DMS153 treated with DMSO at 0.1 percent for 48 hours (cell line): ENCODE results near the gene LTBP4.
"Not testable (repeated sequence)": the region's sequence is repeated elsewhere in the genome, so short reads cannot be mapped to it uniquely, and the experiment has no call there.

Source experiments
- DNase-seq: peaks from one replicate; lab custom pipeline; 2025; ENCODE audit not compliant: unreplicated experiment; lab: John Stamatoyannopoulos, UW

The LTBP4 gene

GRCh38 chr19:40611096-40611495 lies 9.9 kb downstream of the LTBP4 start:
- peak; percentile 67 for DNase-seq

- no peak for DNase-seq
These were observed 10.9 kb downstream of the LTBP4 start for GRCh38 chr19:40611900-40612698.

GRCh38 chr19:40612831-40613689 lies 11.9 kb downstream of the LTBP4 start:
- peak; percentile 59 for DNase-seq

GRCh38 chr19:40613690-40614621 lies 12.8 kb downstream of the LTBP4 start:
- DNase-seq: peak; percentile 78

DNA sequence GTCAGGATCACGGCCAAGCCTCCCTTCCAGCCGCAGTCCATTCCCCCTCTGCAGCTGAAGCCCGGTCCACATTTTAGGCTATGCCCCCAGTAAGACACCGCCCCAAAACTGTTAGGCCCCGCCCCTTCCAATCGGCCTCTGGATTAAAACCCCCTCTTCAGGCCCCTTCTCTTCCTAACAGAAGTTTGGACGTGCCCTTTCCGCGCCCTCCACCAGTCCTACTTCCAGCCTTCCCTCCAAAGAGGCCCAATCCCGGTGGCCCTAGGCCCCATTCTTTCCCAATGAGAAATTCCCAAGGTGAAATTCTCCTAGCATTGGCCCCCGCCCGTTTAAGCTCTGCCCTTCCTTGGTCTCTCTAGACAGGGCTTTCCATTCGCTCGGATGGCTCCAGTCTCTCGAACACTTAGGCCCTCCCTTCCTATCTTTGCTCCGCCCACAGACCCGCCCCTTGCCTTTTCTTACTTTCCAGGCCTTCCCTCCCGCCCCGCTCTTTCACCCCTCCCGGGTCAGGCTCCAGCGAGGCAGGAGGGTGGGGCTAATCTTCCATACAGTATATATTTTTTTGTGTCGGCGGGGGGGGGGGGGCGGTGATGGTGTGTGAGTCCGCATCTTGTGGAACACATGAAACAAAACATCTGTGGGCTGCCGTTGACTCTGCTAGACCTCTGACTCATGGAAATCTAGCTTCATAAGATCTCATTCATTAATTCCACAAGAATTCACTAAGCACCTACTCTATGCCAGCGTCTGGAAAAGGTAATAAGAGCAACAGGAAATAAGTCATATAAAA lies 13.6 kb downstream of the LTBP4 start:
- DNase-seq: peak; percentile 66

DNA sequence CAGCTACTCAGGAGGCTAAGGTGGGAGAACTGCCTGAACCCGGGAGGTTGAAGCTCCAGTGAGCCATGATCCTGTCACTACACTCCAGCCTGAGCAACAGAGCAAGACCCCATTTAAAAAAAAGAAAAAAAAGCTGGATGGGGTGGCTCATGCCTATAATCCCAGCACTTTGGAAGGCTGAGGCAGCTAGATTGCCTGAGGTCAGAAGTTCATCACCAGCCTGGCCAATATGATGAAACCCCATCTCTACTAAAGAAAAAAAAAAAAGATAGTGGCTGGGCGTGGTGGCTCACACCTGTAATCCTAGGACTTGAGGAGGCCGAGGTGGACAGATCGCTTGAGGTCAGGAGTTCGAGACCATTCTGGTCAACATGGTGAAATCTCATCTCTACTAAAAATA lies 15.0 kb downstream of the LTBP4 start:
- no peak for DNase-seq

DNA sequence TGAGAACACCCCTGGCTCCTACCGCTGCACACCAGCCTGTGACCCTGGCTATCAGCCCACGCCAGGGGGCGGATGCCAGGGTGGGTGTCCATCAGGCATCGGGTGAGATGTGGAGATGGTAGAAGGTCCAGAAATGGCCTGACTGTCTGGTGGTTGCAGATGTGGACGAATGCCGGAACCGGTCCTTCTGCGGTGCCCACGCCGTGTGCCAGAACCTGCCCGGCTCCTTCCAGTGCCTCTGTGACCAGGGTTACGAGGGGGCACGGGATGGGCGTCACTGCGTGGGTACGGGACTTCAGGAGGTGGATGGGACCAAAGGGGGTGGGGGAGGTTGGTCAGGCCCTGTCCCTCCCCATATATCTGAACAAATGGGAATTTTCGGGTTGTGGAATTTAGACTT lies 15.8 kb downstream of the LTBP4 start:
- no peak for DNase-seq

GRCh38 chr19:40617961-40618360 lies 16.8 kb downstream of the LTBP4 start:
- DNase-seq: no peak

DNA sequence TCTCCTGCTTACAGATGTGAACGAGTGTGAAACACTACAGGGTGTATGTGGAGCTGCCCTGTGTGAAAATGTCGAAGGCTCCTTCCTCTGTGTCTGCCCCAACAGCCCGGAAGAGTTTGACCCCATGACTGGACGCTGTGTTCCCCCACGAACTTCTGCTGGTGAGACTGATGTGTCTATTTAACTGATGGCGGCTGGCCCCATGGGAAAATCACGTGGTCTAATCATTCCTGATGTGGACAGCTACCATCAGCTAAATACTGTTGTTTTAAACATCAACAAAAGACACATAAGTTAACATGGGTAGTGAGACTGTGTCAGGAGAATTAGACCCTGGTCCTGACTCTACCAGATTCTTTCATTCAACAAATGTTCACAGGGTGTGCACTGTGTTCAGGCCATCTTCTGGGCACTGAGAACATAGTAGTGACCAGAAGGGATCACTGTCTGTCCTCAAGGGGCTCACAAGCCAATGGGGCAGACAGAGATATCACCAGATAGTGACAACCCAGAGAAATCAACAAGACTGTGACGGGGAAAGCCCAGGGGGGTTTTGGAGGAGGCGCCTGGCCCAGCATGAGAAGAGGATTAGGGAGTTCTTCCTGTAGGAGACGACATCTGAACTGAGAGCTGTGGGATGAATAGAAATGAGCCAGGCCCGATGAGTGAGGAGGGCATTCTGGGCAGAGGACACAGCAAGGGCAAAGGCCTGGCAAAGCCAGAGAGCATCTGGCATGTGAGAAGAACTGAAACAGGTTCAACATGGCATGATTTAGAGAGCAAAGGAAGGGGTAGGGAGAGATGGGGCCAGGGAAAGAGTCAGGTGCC lies 18.4 kb downstream of the LTBP4 start:
- DNase-seq: no peak

- no peak for DNase-seq
These were observed 19.0 kb downstream of the LTBP4 start for GRCh38 chr19:40620161-40620485.

- DNase-seq: no peak
These were observed 20.1 kb downstream of the LTBP4 start for GRCh38 chr19:40621283-40621682.

DNA sequence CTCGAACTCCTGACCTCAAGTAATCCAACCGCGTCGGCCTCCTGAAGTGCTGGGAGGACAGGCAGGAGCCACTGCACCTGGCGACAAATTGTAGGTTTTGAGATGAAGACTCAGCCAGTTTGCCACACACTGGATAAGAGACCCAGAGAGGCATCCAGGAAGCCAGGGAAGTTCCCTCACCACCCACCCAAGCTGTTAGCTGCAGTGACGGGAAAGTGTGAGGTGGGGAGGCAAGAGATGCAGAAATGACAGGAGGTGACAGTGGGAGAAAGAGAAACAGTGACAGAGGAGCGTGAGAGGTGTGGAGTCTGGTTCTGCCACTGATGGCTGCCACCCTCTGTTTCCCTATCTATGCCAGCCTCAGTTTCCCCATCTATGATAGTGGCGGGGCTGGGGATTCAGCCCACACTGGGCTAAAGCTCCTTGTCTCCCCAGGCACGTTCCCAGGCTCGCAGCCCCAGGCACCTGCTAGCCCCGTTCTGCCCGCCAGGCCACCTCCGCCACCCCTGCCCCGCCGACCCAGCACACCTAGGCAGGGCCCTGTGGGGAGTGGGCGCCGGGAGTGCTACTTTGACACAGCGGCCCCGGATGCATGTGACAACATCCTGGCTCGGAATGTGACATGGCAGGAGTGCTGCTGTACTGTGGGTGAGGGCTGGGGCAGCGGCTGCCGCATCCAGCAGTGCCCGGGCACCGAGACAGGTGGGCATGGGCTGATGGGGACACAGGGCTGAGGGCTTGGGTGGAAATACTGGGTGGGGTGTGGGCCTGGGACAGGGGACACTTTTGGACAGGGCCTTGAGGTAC lies 21.0 kb downstream of the LTBP4 start:
- DNase-seq: no peak

GRCh38 chr19:40622773-40623075 lies 21.6 kb downstream of the LTBP4 start:
- no peak for DNase-seq

DNA sequence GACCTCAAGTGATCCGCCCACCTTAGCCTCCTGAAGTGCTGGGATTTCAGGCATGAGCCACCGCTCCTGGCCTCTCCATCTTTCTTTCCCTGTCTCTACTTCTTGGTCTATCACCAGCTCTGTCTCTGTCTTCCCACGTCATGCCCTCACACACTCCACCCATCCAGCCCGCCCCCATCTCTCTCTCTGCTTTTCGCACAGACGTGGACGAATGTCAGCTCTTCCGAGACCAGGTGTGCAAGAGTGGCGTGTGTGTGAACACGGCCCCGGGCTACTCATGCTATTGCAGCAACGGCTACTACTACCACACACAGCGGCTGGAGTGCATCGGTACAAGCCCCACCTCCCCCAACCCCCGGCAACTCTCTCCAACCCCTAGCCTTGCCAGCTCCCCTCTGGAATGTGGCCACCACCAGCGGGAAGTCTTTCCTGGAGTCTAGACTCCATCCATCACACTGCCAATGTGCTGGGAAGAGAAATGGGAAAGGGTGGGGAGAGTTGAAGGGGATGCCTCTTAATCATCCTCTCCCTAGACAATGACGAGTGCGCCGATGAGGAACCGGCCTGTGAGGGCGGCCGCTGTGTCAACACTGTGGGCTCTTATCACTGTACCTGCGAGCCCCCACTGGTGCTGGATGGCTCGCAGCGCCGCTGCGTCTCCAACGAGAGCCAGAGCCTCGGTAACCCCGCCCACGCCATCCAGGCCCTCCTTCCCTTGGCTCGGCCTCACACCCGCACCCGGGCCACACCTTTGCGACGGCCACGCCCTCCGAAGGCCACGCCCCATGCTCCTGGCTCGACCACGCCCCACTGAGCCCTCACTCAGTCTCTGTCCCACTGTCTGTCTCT lies 22.5 kb downstream of the LTBP4 start:
- peak; percentile 91 for DNase-seq

GRCh38 chr19:40624369-40625153 lies 23.4 kb downstream of the LTBP4 start:
- not testable (repeated sequence) for DNase-seq

GRCh38 chr19:40625406-40626120 lies 24.4 kb downstream of the LTBP4 start:
- DNase-seq: no peak

- DNase-seq: no peak
These were observed 25.7 kb downstream of the LTBP4 start for GRCh38 chr19:40626918-40627317.
